Measurements from ENCODE around the gene SH3GL1.

DNA sequence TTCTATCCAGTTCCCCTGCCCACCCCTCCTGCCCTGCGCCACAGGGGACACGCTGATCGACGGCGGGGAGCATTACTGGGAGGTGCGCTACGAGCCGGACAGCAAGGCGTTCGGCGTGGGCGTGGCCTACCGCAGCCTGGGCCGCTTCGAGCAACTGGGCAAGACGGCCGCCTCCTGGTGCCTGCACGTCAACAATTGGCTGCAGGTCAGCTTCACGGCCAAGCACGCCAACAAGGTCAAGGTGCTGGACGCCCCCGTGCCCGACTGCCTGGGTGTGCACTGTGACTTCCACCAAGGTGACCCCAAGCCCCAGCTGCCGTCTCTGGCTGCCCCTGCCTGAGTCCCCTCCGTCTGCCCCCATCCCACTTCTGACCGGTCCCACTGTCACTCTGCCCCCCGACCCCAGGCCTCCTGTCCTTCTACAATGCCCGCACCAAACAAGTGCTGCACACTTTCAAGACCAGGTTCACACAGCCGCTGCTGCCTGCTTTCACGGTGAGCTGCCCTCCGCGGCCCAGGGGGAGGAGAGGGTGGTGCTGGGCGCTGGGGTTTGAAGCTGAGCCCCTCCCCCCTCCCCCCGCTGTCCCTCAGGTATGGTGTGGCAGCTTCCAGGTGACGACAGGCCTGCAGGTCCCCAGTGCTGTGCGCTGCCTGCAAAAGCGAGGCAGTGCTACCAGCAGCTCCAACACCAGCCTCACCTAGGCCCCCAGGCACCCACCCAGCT, 77.2 kb downstream of the SH3GL1 start:
- TF ChIP-seq POLR2A (IDR thresholded peaks at IDR 0.05) (peak; percentile 12), POLR2AphosphoS5 (IDR thresholded peaks at IDR 0.05) (peak in 1 of 3 donors; percentile 15)
